IPS-18c (cell line): Measurements from ENCODE around the gene DNAAF1.
"Not testable (repeated sequence)": the region's sequence is repeated elsewhere in the genome, so short reads cannot be mapped to it uniquely, and the experiment has no call there.

Experiments
- H3K4me3 ChIP-seq: 2 replicates; pipeline ENCODE4 v1.7.0; 2013; ENCODE audit warnings: low read depth, mild to moderate bottlenecking, low read length, moderate library complexity; ENCODE audit not compliant: insufficient read depth
- H3K9me3 ChIP-seq: one replicate; pipeline ENCODE4 v1.6.1; 2013; ENCODE audit warnings: mild to moderate bottlenecking, low read length, moderate library complexity; ENCODE audit not compliant: control insufficient read depth, insufficient read depth

The DNAAF1 gene

DNA sequence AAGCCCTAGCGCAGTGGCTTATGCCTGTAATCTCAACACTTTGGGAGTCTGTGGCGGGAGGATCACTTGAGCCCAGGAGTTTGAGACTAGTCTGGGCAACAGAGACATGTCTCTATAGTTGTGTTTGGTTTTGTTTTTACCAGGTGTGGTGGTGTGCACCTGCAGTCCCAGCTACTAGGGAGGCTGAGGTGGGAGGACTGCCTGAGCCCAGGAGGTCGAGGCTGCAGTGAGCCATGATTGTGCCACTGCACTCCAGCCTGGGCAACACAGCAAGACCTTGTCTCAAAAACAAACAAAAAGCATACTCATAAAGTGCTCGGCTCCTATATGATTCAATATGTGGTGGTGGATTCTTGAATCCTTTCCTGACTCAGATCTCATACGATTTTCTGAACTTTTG, 26.8 kb upstream of the DNAAF1 start:
- not testable (repeated sequence) for H3K9me3 ChIP-seq, H3K4me3 ChIP-seq

DNA sequence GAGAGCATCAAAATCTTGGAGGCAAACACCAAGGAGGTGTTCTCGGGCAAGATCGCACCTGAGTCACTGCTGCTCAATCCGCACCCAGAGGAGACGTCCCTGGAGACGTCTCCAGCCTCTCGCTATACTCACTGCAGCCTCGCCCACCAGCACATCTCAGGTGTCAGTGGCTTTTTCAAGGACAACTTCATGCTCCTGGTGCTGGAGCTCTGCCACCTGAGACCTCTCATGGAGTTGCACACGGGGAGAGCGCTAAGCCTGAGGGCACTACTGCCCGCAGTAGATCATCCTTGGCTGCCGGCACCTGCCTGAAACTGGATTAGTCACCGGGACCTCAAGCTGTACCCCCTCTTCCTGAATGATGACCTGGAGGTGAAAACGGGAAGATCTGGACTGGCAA, 25.7 kb upstream of the DNAAF1 start:
- Histone ChIP-seq H3K9me3 (no peaks in the 10 kb centered on the region), H3K4me3 (no peak overlapping the region)

DNA sequence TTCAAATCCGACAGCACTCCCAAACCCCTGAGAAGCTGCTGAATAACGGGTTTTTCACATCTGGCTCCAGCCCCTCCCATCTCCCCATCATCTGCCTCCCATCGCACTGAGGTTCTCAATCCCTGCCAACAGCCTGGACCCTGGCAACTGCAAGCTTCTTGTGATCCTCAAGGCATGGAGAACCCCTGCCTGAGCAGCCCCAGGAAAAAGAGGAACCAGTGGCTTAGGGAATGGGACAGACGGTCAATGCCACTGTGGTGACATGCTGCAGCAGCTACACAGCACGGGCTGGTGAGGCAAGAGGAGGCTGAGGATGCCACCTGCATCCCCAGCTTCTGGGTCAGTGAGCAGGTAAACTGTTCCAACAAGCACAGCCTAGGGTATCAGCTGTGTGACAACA, 25.1 kb upstream of the DNAAF1 start:
- Histone ChIP-seq H3K9me3 (no peaks in the 10 kb centered on the region), H3K4me3 (no peak overlapping the region)

DNA sequence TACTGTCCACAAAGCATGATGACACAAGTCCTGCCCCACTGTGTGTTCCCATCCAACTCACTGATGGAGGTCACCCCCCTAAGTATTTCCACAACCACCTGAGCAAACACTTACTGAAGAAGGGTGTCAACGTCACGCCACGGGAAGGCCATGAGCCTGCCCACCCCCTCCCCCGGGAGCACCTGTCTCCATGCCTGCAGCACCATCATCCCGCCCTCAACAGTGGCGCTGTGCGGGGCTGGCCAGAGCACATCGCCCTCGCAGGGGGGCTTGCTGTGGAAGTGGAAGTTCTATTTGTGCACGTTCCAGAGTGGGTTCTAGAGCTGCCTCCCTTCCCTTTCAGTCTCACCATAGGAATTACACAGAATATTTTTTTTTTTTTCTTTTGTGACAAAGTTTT, 24.1 kb upstream of the DNAAF1 start:
- Histone ChIP-seq H3K4me3 (no peak overlapping the region), H3K9me3 (no peaks in the 10 kb centered on the region)

DNA sequence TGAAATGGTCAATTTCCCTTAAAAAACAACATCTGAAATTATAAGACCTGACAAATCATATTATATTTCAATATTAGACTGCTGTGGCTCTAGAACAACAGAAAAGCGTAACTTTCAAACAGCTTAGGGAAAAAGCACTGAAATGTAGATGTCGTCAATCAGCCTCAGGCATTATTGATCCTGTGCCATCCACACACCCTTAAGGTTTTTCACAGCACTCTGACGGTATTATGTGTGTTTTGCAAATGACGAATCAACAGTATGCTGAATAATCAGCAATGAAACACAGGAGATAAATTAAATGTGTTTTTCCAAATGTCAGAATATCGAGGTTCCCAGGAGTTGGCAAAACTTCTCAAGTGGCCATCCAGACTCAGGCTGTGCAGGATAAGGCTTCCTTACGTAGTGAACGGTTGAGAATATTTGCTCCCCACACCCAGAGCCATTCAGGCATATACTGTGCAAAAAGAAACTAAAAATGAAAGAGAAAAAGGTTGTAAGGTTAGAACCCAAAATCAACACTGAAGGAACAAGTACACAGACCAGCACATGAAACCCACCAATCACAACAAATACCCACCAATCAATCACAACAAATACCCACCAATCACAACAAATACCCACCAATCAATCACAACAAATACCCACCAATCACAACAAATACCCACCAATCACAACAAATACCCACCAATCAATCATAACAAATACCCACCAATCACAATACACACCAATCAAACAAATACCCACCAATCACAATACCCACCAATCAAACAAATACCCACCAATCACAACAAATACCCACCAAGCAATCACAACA, 20.6 kb upstream of the DNAAF1 start:
- no peaks in the 10 kb centered on the region for H3K9me3 ChIP-seq
- H3K4me3 ChIP-seq = no peak overlapping the region

DNA sequence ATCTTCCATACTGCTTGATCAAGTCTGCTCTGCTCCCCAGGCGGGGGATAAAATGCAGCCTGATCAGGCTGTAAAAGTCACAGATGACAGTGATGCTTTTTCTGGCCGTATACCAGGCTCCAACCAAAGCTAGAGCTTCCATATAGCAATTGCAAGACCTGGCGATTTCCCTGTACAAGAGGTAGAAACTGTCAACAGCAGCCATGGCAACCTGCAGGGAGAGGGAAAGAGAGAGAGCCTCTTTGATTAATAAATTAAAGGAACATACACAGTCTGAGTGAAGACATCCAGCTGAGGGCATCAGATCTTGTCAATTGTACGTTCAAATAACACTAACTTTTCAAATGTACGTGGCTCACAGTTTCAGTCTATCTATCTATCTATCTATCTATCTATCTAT, 14.0 kb upstream of the DNAAF1 start:
- no peaks in the 10 kb centered on the region for H3K9me3 ChIP-seq
- H3K4me3 ChIP-seq = no peak overlapping the region

DNA sequence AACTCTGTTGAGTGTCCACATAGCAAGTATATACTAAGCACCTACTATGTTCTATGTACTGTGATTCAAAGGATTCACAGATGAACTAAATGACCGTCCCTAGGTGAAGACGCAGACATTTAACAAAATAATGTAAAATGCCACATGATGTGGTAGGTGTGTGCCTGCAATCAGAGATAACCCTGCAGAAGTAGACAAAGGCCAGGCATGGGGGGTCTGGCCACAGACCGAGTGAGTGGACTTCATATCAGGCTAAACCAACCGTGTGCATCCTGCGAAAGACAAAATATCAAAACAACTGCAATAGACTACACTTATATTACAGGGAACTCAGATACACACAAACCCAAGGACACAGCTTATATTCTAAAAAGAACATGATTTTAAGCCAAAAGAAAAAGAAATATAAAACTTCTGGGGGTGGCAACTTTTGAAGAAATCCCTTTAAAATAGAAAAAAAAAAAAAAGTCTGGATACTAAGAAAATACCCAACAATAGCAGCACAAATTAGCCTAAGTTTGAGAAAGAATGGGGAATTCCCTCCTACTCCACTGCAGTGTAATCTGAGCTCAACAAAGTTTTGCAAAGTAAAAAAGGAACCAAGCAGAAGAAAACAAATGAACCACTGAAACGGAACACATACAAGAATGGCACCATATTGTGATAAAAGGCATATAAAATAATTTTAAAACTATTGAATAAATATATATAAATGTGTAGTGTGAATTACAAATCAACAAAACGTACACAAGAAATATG, 12.4 kb upstream of the DNAAF1 start:
- Histone ChIP-seq H3K4me3 (no peak overlapping the region), H3K9me3 (no peaks in the 10 kb centered on the region)

DNA sequence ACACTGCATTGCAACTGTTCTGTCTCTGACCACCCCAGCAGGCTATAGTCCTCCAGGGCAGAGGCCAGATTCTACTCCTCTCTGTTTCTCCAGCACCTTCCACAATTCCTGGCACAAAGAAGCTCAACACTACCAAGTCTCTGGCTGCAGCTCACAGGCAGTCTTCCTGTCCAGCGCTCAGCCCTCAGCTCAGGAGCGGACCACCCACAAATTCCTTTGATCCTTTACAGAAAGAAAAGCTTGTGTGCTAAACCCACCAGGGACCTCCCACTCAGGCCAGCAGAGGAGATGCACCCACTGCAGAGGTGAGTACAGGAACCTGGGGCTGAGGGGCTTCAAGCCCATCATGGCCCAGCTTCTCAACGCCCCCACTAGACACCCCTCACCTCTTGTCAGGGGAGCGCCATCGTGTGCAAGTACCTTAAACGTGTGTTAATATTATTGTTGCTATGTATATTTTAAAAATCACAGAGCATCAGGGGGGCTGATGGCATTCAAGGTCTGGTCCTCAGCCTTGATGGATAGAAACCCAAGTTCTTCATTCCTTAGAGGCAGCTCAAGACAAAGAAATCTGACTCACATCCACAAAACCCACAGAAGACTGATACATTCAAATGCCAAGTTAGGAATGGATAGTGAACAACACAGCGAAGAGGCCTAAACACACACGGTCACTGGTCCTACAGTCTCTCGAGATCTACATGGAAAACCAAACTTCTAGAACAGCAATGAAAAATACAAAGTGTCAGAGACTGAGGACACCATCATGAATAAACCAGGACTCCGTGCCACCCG, 8.6 kb upstream of the DNAAF1 start:
- no peak overlapping the region for H3K4me3 ChIP-seq
- H3K9me3 ChIP-seq = no peaks in the 10 kb centered on the region

DNA sequence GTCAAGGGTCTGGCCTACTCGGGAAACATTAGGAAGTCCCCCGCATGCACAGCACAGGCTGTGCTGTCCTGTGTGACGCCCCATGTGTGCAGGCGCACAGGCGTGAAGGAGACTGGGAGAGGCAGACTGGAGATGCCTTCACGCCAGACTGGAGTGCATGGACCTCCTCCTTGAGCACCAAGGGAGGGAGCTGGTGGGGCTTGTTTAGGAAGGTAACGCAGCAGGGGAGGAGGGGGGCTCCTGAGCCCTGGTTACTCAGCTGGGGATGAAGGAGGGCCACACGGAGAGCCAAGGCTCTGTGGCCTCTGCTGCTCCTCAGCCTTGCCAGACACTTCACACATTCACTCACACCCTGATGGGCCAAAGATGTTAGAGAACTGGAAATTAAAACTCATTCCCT, 7.8 kb upstream of the DNAAF1 start:
- Histone ChIP-seq H3K4me3 (no peak overlapping the region; the same call in 1 of the 2 replicates), H3K9me3 (no peaks in the 10 kb centered on the region)

DNA sequence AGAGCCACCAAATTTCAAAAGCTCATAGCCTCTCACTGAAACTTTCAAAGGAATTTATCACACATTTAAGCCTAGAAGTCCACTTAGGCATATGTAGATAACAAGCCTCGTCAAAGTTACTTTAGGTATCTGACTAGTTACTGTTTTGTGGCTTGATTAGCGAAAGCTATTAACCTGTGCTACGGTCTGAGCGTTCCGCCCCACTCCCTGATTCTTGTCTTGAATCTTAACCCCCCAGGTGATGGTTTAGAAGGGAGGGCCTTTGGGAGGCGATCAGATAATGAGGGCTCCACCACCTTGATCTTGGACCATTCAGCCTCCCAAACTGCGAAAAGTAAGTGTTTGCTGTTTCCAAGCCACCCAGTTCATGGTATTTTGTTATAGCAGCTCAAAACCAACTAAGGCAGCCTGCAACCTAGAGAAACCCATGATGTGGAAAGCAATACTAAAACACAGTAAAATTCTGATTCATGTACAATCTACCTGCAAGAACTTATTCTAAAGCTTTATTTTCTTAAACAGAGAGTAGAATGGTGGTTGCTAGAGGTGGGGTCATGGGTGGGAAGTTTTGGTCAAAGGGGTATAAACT, 7.2 kb upstream of the DNAAF1 start:
- Histone ChIP-seq H3K4me3 (no peak overlapping the region), H3K9me3 (no peaks in the 10 kb centered on the region)

DNA sequence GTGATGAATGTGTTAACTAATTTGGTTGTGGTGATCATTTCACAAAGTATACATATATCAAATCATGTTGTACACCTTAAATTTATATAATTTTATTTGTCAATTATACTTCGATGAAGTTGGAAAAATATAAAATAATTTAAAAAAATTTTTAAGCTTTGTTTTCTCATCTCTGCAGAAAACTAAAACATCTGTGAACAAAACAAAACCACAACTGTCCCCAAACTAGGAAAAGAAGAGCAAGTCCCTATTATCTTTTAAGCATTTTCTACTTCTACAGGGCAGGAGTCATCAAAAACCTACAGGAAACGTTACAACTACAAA, 6.6 kb upstream of the DNAAF1 start:
- no peak overlapping the region for H3K4me3 ChIP-seq
- H3K9me3 ChIP-seq = no peaks in the 10 kb centered on the region

DNA sequence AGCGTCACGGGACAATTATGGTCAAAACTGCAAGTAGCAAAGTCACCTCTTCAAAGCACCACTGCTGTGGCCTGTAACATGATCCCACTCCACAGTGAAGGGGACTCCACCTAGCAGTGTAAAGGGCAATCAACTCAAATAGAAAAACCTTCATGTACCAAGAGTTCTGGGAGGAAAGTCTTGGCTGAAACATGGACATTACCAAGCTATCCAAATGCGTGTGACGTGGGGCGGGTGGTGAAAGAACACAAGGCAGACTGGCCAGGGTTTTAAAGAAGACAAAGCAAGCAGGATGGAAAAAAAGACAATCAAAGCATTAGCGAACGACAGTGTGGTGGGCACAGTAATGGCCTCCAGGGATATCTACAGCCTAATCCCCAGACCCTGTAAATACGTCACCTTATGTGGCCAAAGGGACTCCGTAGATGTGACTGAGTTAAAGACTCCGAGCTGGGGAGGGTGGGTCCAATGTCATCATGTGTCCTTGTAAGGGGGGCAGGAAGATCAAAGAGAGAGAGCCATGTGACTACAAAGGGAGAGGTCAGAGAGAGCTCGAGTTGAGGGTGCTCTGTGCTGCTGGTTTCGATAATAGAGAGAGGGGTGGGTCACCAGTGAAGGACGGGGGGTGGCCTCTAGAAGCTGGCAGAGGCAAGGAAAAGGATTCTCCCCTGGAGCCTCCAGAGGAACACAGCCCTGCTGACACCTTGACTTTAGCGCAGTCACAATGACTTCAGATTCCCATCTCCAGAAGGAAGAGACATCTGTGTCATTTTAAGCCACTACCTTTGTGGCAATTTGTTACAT, 6.1 kb upstream of the DNAAF1 start:
- Histone ChIP-seq H3K4me3 (no peak overlapping the region), H3K9me3 (no peaks in the 10 kb centered on the region)

DNA sequence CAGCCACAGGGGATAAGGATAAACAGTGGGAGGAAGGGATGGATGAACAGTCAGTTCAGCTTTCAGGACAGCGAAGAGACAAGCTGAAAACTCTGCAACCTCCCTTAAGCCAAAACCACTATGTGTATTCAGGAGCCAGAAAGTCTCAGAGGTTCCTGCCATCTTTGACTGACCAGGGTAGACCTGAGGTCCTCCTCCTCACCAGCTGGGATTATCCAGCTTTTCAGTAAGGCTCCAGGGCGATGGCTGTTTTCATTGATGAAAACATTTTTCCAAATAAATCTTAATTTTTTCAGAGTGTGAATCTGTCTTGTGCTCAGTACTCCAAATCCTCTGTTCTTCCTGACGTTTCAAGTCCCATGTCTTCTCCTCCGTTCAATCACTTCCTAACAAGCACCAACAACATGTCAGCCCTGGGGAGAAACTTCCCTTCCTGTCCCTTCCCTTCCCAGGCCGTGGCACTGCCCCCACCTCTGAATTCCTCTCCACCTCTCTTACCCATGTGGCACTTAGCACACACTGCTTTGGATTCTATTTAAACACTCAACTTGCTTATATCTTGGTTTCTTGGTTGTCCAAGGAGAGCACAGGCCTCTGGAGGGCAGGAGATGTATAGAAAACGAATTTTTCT, 5.4 kb upstream of the DNAAF1 start:
- Histone ChIP-seq H3K4me3 (no peak overlapping the region), H3K9me3 (no peaks in the 10 kb centered on the region)

DNA sequence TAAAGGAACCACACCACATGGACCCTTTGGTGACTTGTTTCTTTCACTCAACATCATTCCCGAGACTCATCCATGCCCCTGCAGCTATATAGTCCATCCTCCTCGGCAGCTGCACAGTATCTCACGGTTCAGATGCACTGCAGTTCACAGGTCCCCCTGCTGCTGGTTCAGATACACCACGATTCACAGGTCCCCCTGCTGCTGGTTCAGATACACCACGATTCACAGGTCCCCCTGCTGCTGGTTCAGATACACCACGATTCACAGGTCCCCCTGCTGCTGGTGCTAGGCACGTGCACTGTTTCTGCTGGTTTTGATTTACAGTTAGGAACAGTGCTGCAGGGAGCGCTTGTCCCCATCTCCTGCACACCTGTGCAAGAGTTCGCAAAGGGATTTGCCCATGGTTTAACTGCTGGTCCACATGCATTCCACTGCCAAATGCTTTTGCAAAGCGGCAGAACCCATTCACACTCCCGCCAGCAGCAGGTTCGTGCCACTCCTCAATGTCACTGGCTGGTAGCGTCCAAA, 3.9 kb upstream of the DNAAF1 start:
- Histone ChIP-seq H3K4me3 (no peak overlapping the region), H3K9me3 (no peaks in the 10 kb centered on the region)

DNA sequence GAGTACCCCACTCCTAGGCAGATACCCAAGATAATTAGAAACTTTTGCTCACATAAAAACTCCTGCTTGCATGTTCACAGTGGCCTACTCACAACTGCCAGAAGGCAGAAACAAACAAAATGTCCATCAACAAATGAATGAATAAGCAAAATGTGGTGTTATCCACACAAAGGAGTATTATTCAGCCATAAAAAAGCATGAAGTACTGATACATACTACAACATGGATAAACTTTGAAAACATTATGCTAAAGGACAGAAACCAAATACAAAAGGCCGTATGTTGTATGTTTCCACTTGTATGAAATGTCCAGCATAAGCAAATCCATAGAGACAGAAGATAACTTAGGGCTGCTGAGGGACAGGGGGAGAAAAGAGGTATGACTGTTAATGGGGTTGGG, 2.0 kb upstream of the DNAAF1 start:
- H3K4me3 ChIP-seq = no peak overlapping the region
- H3K9me3 ChIP-seq = no peaks in the 10 kb centered on the region

DNA sequence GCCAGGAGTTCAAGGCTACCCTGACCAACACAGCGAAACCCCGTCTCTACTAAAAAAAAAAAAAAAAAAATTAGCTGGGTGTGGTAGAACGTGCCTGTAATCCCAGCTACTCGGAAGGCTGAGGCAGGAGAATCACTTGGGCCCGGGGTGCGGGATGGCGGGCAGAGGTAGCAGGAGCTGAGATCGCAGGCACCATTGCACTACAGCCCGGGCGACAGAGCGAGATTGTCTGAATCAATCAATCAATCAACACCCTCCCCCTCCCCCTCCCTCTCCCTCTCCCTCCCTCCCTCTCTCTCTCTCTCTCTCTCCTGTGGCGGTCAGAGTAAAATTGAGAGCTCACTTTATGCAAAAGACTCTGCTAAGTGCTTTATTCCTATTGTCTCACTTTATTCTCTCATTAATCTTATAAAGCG, 1.3 kb upstream of the DNAAF1 start:
- Histone ChIP-seq H3K4me3 (peak overlapping the region; percentile 83), H3K9me3 (no peaks in the 10 kb centered on the region)
